Mammary epithelial cell (primary cell): ENCODE data around the gene CTPS2.

Experiments
- EZH2 ChIP-seq: IDR thresholded peaks from 2 replicates; pipeline ENCODE4 v1.6.1; 2012; ENCODE audit warnings: low read length, inconsistent platforms, borderline replicate concordance
- TF ChIP-seq, protein P1 (sequence below), 2 donors: IDR thresholded peaks in 1 of 2; conservative IDR thresholded peaks in 1 of 2; 2 replicates each; pipeline ENCODE4 v1.5.1; 2011 to 2012; ENCODE audit warnings: inconsistent platforms in 2 of 2, low read length in 2 of 2, mild to moderate bottlenecking in 2 of 2, control low read depth in 1 of 2, low read depth in 1 of 2; ENCODE audit not compliant: insufficient read depth in 1 of 2; ENCODE audit errors: extremely low read depth in 1 of 2

DNA sequence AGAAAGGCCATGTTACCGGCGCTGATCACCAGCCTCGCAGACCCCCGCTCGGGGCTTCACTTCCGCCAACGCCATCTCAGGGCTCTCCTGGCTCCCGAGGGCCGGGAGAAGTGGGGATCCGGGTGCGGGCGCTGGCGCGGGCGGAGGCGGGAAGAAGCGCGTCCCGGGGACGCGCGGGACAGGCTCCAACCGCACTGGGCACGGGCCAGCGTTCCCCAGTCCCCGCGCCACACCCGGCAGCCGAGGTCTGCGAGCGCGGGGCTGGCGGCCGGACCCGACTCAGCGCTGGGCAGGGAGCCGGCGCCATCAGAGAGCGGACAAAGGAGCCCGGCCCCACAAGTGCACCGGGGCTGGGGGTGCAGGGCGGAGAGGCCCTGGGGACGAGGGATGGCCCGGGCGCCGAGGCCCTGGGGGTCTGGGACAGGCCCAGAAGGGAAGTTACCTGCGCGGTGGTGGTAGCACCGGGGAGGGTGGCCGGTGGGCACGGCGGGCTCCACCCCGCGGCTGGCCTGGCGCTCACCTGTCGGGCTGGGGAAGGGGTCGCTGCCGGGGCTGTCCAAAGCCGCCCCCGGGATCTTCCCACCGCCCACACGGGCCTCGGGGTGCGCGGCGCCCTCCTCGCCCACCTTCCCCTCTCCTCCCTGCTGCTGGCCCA, 449 bp downstream of the CTPS2 start:
- TF ChIP-seq, protein P1, sequence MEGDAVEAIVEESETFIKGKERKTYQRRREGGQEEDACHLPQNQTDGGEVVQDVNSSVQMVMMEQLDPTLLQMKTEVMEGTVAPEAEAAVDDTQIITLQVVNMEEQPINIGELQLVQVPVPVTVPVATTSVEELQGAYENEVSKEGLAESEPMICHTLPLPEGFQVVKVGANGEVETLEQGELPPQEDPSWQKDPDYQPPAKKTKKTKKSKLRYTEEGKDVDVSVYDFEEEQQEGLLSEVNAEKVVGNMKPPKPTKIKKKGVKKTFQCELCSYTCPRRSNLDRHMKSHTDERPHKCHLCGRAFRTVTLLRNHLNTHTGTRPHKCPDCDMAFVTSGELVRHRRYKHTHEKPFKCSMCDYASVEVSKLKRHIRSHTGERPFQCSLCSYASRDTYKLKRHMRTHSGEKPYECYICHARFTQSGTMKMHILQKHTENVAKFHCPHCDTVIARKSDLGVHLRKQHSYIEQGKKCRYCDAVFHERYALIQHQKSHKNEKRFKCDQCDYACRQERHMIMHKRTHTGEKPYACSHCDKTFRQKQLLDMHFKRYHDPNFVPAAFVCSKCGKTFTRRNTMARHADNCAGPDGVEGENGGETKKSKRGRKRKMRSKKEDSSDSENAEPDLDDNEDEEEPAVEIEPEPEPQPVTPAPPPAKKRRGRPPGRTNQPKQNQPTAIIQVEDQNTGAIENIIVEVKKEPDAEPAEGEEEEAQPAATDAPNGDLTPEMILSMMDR (conservative IDR thresholded peaks at IDR 0.05 in 1 of 2, IDR thresholded peaks at IDR 0.05 in 1 of 2; ENCODE audit: extremely low read depth in 1 of 2, insufficient read depth in 1 of 2, low read depth in 1 of 2, low read length in 2 of 2): no peak
- TF ChIP-seq EZH2: no peak
